Fibroblast of skin of back (primary cell): ENCODE measurements around the gene OR2M3. TPM values are rescaled to one million over a fixed set of nuclear protein-coding genes. Genes with fewer than 3 reads are reported as not detected.
"Not testable (repeated sequence)": the region's sequence is repeated elsewhere in the genome, so short reads cannot be mapped to it uniquely, and the experiment has no call there.

Experiments used
- DNase-seq: peaks from one replicate; pipeline ENCODE4 v3.0.0-alpha.2; 2013
- polyA plus RNA-seq, 2 experiments: library from polyadenylated mRNA; unstranded; fragments of 120-200 nt; gene quantifications; one replicate each; pipeline ENCODE4 v1.2.1, GENCODE V29; 2013; ENCODE audit not compliant: insufficient read length in 2 of 2

The OR2M3 gene
- polyA plus RNA-seq (2013, experiment 1 of 2; ENCODE audit: insufficient read length), result not detected
- polyA plus RNA-seq (2013, experiment 2 of 2; ENCODE audit: insufficient read length), result not detected

DNA sequence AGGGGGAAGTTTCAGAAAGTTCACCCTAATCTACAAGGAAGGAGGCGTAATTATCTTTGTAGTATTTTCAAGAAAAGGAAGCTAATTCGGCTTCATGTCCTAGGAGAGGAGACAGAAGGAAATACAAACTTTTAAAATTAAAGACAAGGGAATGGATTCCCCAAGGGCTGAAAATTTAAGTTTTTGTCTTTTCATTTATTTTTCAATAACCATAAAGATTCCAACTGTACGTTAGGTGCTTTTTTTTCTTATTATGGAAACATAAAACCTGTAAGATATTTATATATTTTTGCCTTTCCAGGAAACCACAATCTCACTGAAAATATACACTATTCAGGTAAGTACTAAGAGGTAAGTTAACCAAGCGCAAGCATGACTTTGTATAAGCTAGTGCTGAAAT lies at the start of gene OR2M3:
TSS of gene OR2M3 (plus strand) at position 301 of the 400 bp plus-strand sequence. CDS start 5,803 bp downstream, outside the sequence.
- no peak for DNase-seq

GRCh38 chr1:248152056-248152827 lies 44.8 kb upstream of the OR2M3 start:
- DNase-seq, result no peak

DNA sequence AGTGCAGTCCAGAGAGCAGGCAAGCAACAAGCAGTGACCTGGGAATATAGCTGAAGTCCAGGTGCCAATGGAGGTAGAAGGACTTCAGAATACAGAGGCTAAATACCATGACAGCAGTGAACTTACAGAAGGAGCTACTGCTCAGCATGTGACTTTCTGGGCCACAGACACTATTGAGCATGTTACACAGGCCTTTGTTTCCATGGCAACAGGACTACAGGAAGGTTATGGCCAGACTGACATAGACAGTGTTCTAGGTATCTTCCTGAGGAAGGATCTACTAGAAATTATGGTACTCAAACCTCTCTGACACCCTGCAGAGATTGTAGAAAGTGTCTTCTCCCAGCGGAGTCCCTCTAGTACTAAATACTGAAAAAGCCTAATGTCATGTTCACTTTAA lies 41.1 kb upstream of the OR2M3 start:
- no peak for DNase-seq

DNA sequence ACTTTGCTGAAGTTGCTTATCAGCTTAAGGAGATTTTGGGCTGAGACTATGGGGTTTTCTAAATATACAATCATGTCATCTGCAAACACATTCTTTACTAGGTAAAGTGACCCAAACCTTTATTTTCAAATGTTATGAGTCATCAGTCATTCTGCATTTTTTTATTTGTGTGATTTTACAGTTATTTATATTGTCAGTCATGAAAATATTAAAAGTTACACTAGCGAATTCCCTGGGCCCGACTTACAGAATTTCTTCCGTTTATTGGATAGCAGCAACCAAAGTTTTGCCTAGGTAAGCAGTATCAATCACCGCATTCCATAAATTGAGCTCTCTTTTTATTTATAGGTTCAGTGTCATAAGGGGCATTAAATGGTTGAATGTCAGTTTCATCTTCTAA lies 38.3 kb upstream of the OR2M3 start:
- no peak for DNase-seq

DNA sequence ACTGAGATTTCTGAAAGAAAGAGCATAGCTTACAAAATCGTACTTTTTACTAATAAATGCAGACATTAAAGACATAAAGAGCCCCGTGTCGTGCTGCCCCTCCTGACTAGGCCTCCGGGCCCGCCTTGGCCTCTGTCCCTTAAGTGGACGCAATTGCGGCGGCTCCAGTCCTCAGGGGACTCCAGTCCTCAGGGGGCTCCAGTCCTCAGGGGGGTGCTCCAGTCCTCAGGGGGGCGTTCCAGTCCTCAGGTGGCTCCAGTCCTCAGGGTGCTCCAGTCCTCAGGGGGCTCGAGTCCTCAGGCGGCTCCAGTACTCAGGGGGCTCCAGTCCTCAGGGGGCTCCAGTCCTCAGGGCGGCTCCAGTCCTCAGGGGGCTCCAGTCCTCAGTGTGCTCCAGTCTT lies 33.0 kb upstream of the OR2M3 start:
- DNase-seq, result no peak

DNA sequence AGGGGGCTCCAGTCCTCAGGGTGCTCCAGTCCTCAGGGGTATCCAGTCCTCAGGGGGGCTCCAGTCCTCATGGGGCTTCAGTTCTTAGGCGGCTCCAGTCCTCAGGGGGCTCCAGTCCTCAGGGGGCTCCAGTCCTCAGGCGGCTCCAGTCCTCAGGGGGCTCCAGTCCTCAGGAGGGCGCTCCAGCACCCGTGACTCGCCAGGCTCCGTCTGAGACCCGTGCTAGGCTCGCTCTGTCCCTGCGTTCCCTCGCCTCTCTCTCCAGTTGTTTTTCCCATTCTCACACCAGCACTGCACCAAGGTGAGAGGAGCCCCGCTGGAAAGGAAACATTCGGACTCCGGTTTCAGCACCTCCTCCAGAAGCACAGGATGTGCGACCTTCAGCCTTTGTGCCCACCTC lies 31.9 kb upstream of the OR2M3 start:
- DNase-seq, result no peak

- no peak for DNase-seq
Observed at GRCh38 chr1:248174521-248174920, 22.5 kb upstream of the OR2M3 start, which contains the start of gene OR2M2. Gene OR2M2 (plus strand): TSS chr1:248174821. CDS start chr1:248179986, 5,165 bp downstream.

- no peak for DNase-seq
Observed at GRCh38 chr1:248183996-248184395, 13.1 kb upstream of the OR2M3 start.

GRCh38 chr1:248187363-248187762 lies 9.7 kb upstream of the OR2M3 start:
- no peak for DNase-seq

GRCh38 chr1:248189026-248189425 lies 8.0 kb upstream of the OR2M3 start:
- DNase-seq, result no peak

DNA sequence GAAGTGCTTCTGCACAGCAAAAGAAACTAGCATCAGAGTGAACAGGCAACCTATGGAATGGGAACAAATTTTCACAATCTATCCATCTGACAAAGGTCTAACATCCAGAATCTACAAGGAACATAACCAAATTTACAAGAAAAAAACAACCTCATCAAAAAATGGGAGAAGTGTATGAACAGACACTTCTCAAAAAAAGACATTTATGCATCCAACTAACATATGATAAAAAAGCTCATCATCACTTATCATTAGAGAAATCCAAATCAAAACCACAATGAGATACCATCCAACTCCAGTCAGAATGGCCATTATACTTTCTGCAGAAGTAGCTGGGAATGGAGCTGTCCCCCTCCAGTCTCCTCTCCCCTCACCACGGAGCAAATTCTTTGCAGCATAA lies 2.9 kb upstream of the OR2M3 start:
- DNase-seq, result no peak

- no peak for DNase-seq
Observed at GRCh38 chr1:248215880-248216279, 18.8 kb downstream of the OR2M3 start.

DNA sequence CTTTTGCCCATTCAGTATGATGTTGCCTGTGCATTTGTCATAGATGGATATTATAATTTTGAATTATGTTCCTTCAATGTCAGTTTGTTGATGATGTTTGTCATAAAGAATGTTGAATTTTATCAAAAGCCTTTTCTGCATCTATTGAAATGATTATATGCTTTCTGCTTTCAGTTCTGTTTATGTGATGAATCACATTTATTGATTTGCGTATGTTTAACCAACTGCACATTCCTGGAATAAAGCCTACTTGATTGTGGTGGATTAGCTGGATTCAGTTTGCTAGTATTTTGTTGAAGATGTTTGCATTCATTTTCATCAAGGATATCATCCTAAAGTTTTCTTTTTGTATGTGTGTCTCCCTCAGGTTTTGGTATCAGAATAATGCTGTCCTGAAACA lies 28.5 kb downstream of the OR2M3 start:
- DNase-seq, result no peak

- no peak for DNase-seq
Observed at GRCh38 chr1:248229360-248229908, 32.4 kb downstream of the OR2M3 start.

DNA sequence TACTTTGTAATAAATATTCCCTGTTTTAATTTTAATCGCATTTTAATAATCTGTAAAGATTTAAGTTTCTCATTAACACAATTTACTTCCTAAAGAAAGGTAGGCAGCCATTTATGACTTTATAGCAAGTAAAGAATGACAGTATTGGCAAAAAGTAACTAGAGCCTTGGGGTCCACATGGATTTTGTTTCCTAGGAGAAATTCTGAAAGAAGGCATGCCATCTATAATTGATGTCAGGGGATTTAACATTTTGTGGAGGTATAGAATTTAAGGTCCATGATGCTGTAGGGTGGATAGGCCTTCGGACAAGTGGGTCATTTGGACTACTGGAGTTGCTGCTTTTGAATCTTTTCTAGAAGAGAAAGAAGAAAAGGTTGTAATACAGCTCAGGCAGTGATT lies 34.1 kb downstream of the OR2M3 start, which contains the start of gene OR2M4:
TSS of gene OR2M4 (plus strand) at position 301 of the 400 bp plus-strand sequence. CDS start 7,512 bp downstream, outside the sequence.
- DNase-seq, result no peak

GRCh38 chr1:248239478-248239877 lies 42.4 kb downstream of the OR2M3 start:
- DNase-seq, result no peak

DNA sequence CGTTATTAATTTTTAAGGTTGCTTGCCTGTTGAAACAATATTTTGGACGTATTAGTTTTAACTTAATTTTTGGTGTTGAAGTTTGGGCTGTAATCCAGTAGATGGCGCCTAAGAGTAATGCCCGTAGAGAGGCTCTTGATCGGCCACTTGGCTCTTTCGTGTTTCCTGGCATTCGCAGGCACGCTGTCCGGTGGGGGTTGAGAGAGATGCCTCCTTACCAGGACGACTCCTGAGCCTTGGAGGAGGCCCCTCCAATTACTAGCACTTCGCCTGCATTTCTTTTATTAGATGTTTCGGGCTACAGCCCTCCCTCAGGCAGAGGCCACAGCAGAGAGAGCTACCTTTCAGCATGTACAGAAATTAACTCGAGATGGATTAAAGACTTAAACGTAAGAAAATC lies 46.1 kb downstream of the OR2M3 start:
- peak; percentile 19 for DNase-seq

- DNase-seq, result not testable (repeated sequence)
Observed at GRCh38 chr1:248259309-248259708, 62.2 kb downstream of the OR2M3 start.
